Inflammatory macrophage (primary cell): ENCODE results near the gene ZYX.
A peak's percentile ranks its signal among the peaks of the same experiment; 100 is the strongest.

Experiments used
- DNase-seq, 2 donors: peaks; one replicate each; pipeline ENCODE4 v3.0.0-alpha.2; 2020 to 2022

Gene ZYX

DNA sequence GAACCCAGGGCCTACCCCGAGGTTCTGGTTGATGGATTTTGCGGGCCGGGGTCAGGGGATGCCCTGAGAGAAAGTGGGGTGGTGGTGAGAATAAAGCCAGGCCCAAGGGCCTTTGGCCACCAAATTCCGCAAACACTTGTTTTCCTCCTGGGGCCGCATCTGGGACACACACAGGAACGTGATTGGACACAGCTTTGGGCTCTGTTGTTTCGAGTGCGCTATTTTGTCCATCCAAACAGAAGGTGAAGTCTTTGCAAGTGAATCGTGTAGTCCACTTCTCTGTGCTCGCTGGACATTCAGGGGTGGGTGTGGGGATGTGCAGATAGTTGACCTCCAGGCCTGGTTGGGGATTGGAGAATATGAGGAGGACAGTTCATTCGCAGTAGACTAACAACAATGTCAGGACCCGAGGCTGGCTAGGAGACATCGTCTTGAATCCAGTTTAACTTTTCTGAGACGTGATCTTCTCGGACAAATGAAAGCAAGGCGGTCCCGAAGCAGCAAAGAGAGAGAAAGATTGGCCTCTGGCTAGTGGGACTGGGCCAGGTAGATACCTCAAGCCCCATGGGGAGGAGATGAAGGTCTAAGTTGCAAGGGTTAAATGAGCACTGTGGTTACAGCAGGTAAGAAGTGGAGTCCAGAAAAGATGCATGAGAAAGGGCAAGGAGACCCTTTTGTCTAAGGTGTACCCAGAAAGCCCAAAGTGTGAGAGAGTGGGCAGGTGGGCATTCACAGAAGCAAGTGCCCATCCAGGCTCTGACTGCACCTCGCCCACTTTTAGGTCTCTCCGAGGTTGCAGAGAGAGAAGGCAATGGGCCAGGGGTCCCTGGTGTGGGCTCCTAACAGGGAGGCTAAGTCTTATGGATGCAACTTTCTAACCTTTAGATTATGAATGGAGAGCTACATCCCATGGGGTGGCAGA, 17.9 kb upstream of the ZYX start:
- DNase-seq = no peak

DNA sequence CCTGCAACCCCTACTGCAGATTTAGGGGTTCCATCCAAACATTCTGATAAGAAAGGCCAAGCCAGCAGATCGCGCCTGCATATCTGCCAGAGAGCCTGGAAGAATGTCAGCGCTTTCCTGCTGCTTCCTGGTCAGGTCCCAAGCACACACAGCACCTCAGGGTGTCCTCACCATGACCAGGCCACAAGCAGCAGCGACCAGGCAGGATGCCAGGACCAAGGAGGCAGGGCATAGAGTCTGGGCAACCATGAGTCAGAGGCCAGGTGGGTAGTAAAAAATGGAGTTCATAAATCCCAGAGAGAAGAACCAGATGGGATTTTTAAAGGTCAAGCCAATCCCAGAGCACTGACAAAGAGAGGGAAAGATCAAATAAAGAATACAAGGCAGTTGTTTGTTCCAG, 13.2 kb upstream of the ZYX start:
- no peak for DNase-seq

DNA sequence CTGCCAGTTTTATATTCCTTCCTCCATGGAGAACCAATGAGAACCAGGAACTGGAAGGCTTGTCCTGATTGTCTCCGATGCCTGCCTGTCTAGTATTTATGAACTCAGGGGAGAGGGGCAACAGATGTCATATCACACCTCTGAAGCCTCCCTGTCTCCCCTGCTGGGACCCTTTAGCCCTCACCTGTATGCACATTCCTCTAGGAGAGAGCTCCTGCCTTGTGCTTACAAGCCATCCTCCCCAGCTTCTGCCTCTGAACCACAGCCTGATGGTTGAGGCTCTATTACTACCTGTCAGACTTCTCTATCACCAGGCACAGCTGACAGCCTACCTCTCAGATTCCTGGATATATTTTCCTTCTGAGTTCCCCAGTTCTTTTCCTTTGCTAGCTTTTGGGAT, 12.8 kb upstream of the ZYX start:
- no peak for DNase-seq

DNA sequence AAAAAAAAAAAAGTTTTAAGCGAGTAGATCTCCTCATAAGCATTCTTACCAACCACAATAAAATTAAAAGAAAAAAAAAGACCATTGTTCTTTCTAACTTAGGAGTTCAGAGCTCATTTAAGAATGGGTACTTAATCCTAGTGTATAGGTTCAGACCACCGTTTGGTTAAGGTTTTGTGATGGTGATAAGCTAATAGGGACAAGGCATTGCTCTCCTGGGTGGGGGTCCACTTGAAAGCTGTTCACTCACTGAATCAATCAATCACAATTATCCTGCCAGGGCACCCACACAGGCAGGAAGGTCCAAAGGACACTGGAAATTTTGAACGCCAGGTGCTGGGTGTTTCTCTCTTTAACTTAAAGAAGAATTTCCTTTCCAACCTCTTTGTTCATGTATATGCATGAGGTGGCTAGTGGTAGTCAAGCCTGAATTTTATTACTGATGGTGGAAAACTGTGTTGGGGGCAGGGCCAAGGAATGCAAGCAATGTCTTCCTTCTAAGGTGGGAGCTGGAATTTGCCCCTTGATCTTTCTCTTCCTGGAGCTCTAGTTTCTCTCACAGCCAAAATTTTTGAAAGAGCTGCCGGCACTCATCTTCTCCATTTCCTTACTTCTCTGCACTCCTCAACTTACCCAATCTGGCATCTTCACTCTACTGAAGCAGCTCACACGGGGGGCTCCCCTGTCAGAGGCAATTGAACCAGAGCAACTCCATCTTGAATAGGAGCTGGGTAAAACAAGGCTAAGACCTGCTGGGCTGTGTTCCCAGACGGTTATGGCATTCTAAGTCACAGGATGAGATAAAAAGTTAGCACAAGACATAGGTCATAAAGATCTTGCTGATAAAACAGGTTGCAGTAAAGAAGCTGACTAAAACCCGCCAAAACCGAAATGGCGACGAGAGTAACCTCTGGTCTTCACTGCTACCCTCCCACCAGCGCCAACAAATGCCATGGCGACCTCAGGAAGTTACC, 11.2 kb upstream of the ZYX start:
- DNase-seq = no peak

DNA sequence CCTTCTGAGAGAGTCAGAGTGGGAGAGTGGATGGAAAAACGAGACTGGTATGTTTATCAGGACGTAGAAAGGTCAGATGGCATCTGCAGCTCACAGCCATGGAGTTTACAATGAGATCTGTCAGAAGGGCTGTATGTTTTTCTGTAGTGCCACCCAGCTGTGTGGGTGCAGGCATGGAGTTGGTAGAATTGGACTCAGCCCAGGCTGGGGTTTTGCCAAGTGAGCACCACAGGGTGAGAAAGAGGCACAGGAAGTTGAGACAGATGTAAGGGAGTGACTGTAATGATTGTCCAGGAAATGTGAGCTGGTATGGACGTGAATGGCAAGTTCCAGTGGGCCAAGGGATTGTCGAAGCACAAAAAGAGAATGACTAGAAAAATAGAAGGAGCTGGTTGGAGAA, 9.1 kb upstream of the ZYX start:
- peak; percentile 82 to 92 for DNase-seq

DNA sequence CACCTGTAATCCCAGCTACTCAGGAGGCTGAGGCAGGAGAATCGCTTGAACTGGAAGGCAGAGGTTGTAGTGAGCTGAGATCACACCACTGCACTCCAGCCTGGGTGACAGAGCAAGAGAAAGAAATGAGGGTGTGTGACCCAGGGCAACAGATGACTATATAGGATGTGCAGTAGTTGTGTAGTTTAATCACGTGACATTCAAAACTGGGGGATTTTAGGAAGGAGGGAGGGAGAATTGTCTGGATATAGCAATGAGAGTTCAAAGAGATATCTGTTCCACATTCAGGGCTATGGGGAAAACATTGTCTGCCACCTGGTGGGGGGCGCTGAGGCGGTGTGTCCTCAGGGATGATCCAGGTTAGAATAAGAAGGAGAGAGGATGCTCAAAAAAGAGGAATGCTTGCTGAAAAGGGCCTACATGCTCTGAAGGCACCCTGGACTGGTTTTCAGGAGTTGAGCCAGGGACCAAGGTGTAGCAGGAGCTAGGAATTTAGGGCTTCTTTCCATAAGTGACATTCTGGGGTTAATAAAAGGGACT, 7.8 kb upstream of the ZYX start:
- peak in 1 of 2 donors; percentile 14 for DNase-seq

DNA sequence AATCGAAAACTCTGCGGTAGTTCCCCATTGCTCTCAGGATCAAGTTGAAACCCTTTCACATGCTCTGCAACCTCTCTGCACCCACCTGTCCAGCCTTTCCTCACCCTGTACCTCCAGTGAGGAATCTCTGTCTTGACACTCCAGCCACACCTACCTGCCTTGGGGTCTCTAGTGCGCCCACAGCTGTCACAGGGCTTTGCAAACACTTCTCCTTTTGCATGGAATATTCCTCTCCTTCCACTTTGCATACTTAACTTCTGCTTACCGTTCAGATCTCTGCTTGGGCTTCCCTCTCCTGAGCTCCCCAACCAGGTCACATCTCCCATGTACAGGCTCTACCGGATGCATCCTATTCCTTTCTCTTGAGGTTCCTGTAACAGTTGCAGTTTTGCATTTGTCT, 6.6 kb upstream of the ZYX start:
- DNase-seq = peak; percentile 73 to 74

DNA sequence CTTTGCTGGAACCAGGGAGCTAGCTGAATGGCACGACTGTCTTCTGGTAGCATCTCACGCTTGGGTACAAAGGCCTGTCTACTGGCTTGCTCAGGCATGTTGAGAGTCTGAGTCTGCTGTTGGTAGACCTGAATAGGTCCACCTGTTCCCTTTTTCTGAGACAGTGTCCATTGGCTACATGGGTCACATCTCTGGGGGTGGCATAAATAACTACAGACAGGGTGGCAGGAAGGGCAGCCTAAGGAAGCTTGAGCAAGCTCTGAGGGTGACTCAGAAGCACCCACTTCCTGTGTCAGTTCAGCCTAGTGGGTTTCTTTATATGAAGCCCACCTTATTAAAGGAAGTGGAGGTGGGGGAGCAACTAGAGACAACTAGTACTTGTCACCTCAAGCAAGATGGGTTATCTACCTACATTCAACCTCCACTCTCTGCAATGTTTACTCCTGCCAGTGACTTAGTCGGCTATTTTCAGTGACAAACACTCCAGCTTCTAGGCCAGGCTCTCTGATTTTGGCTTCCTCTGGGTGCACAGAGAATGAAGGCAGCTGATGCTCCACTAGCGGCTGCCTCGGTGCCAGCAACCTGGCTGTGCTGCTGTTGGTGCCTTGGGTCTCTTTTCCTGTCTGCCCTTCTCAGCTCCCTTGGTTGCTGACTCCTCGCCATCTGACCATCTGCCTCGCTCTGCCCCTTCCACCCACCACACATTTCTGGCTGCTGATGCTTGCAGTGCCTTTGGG, 5.7 kb upstream of the ZYX start:
- DNase-seq = peak; percentile 94 to 95

DNA sequence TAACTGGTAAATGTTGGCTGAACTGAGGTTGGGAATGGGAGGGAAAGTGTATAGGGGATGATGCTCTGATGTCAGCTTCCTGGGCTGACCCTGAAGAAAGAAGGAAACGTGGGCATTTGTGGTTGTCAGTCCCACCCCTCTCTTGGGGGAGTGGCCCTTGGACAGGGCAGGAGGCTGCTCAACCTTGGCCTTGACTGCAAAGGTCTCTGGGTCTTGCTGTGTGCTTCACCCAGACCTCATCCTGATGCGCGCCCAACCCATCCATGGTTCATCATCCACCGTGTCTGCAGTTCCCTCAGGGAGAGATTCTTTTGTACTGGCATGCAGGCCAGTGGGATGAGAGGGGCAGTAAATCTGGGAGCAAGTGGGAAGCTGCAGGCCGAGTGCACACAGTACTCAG, 4.7 kb upstream of the ZYX start:
- DNase-seq = peak; percentile 85 to 91

DNA sequence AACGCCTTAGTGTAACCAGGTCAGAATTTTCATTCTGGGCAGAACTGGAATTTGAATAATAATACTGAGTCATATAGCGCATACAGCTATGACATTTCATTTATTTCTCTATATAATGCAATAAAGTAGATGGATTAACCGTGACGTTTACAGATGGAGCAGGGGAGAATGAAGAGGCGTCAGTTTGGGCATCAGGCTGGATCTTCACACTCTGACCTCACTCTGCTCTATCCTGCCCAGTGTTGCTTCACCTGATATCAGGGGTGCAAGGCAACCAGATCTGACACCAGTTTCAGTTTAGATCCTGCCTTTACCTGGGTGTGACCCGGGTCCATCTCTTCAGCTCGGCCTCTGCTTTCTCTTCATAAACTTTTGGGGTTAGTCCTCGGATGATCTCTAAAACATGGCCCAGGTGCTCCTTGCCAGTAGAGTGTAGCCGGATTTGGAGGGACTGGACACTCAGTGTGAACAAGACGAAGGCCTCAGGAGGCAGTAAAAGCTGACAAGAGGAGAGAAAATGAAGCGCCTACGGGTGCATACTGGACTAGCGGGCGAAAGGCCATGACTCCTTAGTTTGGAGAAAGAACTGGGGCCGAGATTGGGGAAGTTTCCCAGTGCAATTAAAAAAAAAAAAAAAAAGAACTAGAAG, 1.4 kb upstream of the ZYX start:
- DNase-seq = peak; percentile 39 to 44

DNA sequence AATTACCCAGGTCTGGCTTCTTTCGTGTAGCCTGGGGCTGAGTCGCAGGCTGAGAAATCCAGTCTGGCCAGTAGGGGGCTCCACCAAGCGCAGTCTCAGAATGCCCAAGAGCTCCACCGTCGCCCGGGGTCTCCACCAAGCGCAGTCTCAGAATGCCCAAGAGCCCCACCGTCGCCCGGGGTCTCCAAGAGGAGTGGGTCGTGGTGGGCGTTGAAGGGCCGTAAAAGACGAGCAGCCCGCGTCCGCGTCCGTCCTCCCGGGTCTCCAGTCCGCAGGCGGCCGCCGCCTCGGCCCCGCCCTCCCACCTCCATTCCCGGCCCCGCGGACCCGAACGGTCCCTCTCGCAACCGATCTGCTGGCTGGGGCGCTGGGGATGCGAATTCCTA, 892 bp upstream of the ZYX start:
- peak; percentile 96 to 98 for DNase-seq

DNA sequence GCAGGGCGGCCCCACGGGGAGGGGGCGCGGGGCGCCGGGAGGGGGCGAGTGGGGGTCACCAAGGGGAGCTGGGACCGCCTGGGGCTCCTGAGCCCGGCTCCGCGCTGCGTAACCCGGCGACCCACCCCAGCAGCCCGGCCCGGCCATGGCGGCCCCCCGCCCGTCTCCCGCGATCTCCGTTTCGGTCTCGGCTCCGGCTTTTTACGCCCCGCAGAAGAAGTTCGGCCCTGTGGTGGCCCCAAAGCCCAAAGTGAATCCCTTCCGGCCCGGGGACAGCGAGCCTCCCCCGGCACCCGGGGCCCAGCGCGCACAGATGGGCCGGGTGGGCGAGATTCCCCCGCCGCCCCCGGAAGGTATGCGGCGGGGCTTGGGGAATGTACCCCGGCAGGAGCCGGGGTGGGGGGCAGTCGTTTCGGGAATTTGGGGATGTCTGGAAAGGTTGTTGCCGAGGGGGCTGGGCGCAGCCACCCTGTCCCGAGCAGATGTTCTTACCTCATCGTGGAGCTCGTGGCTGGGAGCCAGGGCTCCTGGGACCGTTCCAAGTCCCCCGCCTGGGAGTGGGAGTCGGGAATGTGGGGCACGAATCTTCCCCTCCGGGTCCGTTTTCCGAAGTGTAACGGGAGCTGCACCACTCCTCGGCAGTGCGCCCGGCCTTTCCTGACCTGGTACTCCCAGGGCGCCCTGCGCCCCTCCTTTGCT, 431 bp downstream of the ZYX start:
- DNase-seq = peak; percentile 11 to 27

DNA sequence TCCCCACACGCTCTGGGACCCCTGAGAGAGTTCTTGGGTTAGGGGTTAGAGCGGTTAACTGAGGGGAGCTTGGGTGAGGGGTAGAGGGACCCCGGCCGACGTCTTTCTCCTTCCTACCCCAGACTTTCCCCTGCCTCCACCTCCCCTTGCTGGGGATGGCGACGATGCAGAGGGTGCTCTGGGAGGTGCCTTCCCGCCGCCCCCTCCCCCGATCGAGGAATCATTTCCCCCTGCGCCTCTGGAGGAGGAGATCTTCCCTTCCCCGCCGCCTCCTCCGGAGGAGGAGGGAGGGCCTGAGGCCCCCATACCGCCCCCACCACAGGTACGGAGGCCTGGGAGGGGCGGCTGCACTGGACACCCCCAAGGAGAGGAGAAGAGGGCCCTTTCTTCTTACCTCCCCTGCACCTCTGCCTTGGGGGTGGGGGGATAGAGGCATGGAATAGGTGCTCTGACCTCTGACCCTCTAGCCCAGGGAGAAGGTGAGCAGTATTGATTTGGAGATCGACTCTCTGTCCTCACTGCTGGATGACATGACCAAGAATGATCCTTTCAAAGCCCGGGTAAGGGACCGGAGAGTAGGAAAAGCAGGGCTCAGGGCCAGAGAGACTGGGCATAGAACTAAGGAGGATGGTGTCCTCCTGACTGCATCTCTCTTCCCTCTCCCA, 1.1 kb downstream of the ZYX start:
- no peak for DNase-seq

DNA sequence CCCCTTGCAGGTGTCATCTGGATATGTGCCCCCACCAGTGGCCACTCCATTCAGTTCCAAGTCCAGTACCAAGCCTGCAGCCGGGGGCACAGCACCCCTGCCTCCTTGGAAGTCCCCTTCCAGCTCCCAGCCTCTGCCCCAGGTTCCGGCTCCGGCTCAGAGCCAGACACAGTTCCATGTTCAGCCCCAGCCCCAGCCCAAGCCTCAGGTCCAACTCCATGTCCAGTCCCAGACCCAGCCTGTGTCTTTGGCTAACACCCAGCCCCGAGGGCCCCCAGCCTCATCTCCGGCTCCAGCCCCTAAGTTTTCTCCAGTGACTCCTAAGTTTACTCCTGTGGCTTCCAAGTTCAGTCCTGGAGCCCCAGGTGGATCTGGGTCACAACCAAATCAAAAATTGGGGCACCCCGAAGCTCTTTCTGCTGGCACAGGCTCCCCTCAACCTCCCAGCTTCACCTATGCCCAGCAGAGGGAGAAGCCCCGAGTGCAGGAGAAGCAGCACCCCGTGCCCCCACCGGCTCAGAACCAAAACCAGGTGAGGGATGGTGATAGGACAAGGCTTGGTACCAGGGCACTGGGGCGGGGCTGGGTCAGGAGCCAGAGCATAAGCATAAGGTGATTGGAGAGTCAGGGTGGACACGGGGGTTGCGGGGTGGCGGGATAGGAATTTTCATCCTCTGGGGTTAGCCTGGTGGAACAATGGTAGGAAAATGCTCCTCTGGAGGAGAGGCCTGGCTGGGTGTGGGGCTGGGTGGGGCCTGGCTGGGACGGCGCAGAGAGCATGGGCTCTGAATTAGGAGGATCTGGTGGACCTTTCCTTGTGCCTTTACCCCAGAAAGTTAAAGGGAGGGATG, 1.9 kb downstream of the ZYX start:
- no peak for DNase-seq

DNA sequence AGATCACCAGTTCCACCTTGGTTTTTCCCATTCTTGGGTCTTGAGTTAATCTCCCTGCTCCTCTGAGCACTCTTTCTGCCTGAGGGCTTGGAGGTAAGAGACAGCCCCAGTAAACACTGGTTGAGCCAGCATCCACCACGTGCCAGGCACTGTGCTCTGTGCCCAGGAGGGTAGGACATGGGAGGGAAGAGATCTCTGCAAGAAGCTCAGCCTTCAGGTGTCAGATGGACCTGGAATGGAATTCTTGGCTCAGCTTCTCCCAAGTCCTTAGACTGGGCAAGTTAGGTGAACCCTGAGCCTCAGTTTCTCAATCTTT, 2.5 kb downstream of the ZYX start:
- DNase-seq = no peak

DNA sequence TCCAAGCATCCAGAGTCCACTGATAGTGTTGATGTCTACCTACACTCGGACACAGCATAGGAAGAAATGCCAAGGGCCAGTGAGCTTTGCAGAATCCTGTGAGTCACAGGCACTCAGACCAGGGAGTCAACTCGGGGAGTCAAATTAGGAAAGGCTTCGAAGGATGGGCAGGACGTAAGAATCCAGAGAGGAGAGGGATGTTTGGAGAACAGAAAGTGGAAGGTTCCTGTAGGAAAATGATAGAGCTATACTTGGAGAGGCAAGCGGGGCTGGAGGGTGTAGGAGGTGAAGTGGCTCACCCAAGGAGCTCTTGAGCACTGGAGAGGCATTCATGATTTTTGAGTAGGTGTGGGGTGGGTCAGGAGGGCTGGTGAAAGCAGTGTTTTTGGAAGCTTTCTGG, 3.0 kb downstream of the ZYX start:
- DNase-seq = no peak

DNA sequence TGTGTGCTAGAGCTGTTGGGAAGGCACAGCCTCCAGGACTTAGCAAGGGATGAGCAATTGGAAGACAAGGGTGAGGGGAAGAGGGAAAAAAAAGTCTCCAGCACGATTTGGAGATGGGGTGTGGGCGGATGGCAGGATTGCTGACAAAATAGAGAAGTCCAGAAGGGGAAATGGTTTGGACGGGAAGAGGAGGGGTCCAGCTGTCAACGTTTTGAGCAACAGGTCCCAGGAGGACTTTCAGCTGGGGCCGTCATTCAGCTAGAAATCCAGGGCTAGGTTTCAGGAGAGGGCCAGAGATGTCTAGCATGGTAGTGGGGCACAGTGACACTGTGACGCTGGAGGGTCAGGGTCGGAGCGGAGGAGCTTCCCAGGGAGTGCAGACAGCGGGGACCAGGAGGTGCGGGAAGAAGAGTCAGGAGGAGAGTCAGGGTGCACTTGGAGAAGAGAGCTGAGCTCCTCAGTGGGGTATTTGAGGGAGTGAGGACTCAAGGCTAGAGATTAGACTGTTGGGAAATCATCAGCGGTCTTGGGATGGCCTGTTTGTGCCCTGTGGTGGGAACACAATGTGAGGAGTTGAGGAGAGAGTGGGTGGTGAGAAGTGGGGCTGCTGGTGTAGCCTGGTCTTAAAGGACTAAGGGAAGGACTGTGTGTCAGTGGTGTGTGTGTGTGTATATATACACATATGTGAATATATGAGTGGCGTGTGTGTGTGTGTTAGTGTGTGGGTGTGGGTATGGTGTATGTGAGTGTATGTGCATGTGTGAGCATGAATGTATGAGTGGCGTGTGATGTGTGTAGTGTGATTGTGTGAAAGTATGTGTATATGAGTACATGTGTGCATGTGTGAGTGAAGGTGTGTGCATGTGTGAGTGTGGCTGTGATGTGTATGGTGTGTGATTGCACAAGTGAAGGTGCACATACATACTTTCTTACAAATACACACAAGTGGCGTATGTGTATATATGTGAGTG, 3.8 kb downstream of the ZYX start:
- DNase-seq = peak; percentile 86

DNA sequence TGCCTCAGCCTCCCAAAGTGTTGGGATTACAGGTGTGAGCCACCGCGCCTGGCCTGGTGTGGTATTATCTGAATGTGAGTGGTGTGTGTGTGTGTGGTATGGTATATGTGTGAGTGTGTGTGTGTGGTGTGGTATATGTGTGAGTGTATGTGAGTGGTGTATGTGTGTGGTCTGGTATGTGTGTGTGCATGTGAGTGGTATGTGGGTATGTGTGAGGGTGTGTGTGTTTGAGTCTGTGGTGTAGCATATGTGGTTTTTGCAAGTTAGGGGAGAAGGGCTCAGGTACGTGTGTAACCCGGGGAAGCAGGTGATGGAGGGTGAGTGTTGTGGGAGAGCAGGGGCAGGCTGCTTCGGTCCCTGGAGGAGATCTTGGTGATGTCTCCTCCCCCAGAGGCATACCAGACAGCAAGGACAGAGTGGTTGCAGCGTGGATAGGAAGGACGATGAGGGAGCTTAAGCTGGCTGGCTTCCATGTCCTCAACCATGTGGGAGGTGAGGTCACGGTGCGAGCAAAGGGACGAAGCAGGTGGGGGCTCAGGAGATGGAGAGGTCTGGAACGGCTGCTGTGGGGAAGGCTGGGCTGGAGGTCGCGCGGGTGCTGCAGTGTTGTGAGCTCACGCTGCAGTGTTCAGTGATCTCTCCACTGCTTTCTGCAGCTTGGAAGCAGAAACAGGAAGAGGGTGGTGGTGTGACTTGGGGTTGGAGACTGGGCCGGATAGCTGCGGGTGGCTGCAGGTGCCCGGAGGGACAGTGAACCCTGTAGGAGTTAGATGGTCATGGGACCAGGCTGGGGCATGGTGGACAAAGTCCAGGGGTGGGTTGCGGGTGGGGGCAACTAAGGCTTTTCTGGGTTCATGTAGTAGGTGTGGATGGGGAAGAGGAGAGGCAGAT, 5.0 kb downstream of the ZYX start:
- peak; percentile 65 to 72 for DNase-seq
